Activated CD4-positive, alpha-beta T cell treated with anti-CD3 and anti-CD28 coated beads, Interleukin-2, Interleukin-4, amounts not matched to agents 100 ng/mL and 50 ng/mL, durations not matched to agents 16 hours and 8 hours (primary cell): ENCODE measurements around the gene HOXB1.
"Not testable (repeated sequence)": the region's sequence is repeated elsewhere in the genome, so short reads cannot be mapped to it uniquely, and the experiment has no call there.

Source experiments
- DNase-seq: peaks from one replicate; pipeline ENCODE4 v3.0.0-alpha.2; 2020; ENCODE audit warnings: low spot score

HOXB1 gene

GRCh38 chr17:48543107-48543853 is 12.5 kb upstream of the HOXB1 start:
- DNase-seq, result peak; percentile 69

DNA sequence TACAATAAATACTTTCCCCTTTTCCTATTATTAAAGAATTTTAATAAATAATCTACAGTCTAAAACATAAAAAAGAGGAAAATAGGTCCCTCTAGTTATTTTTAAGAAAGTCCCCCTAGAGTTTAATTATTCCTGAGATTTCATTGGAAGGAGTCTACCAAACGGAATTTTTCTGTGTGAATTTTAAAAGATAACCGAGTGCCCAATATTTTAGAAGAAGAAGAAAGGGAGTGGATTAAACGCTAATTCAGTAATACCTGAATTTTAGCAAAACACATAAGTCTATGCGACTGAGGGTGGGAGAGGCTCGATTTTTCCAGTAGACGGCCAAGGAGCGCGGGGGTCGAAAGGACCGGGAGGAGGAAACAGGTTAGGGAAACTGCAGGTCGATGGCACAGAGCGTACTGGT is 11.9 kb upstream of the HOXB1 start:
- DNase-seq, result no peak

DNA sequence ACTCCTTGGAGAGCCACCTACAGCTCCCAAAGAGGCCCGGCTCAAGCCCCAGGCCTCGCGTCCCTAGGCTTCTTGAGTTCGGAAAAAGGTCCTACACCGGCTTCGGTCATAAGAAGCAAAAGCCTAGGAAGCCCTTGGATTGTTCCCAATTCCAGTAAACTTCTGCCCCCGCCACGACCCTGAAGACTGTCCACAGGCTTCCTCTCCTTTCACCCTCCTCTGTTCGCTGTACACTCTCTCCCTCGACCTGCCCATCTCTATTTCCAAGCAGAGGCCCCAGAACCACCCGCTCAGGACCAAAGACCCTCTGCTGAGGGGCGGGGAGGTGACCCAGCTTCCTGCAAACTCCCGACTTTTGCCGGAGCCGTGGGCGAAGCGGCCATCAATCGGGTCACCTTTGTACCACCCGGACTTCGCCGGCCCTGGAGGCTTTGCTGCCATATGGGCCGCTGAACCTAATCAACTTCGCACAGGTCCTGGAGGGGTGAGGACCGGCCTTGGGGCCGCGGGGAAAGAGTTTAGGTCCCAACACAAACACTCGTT is 11.4 kb upstream of the HOXB1 start:
- DNase-seq, result peak; percentile 32

DNA sequence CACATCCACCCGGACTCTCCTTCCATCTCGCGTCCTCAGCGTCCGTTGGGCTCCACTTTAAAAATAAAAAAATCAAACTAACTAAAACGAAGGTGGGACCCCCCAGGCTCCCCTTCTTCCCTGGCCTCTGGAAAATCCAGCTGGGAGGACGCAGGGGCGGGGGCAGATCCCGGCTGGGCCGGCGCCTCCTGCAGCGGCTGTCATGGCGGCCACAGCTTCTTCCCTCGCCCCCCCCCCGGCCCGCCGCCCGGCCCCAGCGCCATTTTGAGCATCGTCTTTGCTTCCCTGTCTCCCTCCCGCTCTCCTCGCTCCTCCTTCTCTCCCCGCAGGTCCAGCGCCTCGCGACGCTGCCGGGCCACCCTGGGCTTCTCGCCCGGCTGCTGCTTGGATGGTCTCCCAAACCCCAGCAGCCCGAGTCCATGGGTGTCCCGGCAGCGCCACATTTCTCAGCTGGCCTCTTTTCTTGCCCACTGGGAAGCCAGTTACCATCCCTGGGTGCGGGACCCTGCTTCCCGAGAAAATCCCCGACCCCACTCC is 10.8 kb upstream of the HOXB1 start:
- DNase-seq, result peak; percentile 21

GRCh38 chr17:48541036-48541576 is 10.3 kb upstream of the HOXB1 start:
- DNase-seq, result no peak

DNA sequence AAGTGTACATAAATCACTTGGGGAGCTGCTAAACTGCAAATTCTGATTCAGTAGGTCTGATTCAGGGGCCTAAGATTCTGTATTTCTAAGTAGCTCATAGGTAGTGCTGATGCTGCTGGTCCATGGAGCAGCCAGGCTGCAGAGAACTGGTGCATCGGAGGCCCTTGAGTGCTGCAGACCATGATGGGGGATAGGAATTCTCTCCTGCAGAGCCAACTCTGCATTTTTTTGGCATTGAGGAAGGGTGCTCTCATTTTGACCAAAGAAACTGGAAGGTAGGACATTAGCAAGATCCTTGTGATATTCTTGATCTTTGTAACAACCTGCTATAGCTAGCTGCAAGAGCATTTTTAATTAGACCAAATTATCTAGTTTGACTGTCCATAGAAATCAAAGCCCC is 9.4 kb upstream of the HOXB1 start:
- DNase-seq, result no peak

DNA sequence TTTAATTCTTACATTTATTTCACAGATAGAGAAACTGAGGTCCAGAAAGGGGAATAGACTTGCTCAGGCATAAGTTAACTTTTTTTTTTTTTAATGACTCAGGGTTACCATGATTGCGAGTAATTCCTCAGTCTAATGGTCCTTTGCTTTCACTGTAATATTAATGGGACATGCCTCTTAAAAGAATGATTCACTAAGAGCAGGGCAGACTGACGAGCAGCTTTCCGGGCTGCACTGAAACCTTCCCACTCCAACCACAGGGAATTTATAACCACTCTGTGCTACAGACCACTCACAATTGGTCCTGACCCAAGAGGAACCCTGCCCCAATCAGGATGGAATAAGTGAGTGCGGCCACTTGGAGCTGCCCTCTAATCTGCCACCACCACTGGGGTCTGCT is 8.4 kb upstream of the HOXB1 start:
- DNase-seq, result no peak

GRCh38 chr17:48537316-48537715 is 6.5 kb upstream of the HOXB1 start:
- no peak for DNase-seq

- DNase-seq, result not testable (repeated sequence)
Measured at GRCh38 chr17:48535793-48536559, 5.2 kb upstream of the HOXB1 start.

DNA sequence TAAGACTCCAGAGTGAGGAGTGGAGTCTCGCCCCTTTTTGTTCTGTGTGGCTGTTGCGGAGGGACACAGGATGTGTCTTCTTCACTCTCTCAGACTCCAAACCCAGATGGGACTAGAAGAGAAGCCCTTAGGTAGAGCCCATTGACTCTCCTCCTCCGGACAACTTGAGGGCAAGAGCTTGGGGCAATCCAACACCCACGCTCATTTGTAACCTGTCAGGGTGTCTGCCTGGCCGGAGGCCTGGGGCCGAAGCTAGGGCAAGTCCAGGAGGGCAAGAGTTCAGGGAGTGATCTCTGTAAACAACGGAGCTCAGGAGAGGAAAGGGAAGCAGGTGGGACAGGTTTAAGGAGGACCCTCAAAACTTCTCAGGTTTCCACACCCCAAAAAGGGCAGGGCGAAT is 1.4 kb upstream of the HOXB1 start:
- no peak for DNase-seq

GRCh38 chr17:48530208-48530886 is 464 bp downstream of the HOXB1 start:
- no peak for DNase-seq

- DNase-seq, result no peak
Measured at GRCh38 chr17:48529683-48530009, 1.2 kb downstream of the HOXB1 start.

DNA sequence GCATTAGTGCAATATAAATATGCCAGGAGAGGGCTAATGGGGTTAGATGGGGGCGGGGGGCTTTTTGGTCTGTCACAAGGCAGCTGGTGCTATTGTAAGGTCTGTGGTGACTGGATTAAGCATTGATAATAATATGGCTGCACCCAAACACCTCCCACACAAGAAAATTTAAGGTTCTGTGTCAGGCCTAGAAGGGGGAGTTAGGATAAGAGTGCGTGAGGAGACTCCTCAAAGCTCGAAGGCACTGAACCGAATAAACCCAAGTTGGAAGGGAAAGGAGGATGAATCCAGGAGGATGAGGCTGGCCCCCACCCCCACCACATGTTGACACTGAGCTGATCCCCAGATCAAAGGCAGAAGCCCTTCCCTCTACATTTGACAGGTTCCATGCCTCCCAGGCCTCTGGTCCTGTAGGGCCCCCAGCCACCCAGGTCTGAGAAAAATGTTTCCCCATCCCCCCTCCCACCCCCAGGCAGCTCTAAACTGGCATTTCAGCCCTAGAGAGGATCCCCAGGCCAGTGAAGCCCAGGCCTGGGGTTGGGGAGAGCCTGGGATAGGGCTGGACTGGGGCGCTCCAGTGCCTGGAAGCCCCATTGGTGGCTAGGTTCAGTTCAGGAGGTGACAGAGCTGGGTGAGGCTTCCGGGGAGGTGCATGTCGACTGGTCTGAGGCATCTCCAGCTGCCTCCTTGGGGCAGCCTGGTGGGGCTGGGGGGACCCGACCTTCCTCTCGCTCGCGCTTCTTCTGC is 1.7 kb downstream of the HOXB1 start:
- DNase-seq, result no peak

DNA sequence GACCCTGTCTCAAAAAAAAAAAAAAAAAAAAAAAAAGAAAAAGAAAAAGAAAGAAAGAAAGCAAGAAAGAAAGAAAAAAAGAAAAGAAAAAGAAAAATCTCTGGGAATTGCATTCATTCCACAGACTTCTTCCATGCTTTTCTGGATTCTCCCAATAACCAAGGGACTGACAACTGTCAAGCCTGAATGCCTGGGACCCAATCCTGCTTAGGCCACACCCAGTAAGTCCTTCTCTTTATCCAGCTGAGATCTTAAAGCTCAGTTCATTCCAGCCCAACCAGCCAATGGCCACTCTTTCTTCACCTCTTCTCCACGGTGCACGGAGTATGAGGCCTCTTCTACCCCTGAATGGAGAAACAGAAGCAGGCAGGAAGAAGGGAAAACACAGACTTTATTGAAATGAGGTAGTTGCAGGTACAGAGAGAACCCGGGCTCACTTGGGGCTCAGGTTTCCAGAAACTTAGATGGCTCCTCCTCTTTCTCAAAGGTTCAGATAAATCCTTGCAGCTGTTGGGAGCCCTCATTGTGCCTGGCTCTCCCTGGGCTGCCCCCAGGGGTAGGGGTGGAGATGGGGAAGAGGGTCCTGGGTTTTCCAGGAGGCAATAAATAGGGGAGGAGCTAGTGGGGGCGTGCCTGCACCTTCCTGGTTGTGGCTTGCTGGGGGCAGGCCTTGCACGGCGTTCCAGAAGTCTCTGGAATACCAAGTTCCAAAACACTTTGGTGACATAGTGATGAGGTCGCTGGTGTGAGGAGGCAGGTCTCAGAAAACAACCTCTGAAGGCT is 2.5 kb downstream of the HOXB1 start:
- DNase-seq, result no peak

GRCh38 chr17:48527547-48527932 is 3.3 kb downstream of the HOXB1 start:
- DNase-seq, result no peak

DNA sequence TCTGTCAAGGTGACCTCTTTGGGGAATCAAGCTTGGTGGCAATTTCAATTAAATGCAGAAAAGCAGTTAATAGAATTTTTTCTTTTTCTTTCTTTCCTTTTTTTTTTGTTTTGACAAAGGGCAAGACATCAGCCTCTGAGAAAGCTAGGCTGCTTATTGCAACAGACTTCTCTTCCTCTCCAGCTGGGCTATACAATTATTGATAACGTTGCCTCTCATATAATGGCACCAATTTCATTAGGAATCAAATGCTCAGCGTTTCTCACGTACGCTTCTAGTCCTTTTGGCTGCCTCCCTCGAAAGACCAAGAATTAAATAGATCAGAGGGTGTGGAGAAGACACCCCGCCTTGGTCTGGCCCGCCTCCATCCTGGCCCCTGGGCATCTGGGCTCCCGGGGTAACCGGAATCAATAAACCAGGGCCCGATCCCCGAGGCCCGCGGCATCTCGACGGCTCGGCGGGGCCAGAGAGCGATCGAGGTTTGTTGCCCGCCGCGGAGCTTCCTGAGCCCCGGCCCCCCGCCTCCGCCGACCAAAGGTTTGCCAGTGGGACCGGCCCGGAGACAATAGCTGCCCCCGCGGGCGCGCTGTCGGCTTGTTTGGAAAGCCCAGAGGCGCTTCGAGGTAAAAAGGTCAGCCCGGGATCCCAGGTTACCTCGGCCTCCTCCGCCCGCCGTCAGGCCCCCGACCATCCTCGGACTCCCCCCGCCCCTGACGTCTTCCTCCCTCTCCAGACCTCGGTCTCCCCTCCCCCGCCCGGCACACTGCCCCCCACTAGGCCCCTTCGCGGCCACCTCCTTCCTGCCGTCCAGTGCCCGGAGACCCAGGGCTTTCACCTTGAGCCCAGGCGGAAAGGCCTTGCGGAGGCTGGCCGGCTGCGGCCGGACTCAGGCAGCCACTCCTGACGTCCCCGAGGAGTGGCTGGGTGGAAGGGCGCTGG is 3.9 kb downstream of the HOXB1 start:
- no peak for DNase-seq

- DNase-seq, result no peak
Measured at GRCh38 chr17:48523010-48523409, 7.8 kb downstream of the HOXB1 start.

DNA sequence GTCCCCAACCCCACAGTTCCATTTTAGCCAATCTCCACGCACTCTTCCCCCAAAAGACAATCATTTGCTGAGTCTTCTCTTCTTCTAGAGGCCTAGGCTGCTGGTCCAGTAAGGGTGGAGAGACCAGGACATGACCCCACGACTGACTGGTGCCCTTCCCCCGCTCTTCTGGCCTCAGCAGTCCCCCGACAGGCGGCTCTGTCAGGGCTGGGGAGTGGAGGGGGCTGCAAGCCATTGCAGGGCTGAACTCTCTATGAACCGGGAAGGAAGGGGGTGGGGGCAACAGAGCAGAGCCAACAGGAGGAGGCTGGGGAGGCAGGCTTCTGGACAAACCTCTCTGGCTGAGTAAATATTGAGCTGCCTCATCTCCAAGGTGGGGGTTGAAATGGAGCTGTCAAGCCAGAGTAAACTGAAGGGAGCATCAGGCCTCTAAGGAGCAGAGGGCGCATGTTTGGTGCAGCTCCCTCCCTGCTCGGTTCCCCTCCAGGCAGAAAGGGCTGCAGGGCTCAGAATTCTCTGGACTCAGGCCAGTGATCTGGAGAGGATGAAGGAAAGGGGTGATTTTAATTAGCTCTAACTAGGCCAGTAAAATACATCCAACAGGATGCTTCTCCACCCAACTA is 8.7 kb downstream of the HOXB1 start:
- no peak for DNase-seq

- no peak for DNase-seq
Measured at GRCh38 chr17:48520631-48521079, 10.2 kb downstream of the HOXB1 start.
